Globus pallidus (tissue), 1 donor: ENCODE data around the gene KYNU.
"Not testable (repeated sequence)": the region's sequence is repeated elsewhere in the genome, so short reads cannot be mapped to it uniquely, and the experiment has no call there.

ENCODE experiments used
- DNase-seq: peaks from one replicate; pipeline ENCODE4 v3.0.0-alpha.2; 2015; ENCODE audit warnings: low spot score

Gene KYNU

GRCh38 chr2:142871396-142871795 is 6.1 kb upstream of the KYNU start:
- DNase-seq: no peak

- DNase-seq: no peak
Observed at GRCh38 chr2:142872882-142873724, 4.4 kb upstream of the KYNU start.

GRCh38 chr2:142873831-142874287 is 3.6 kb upstream of the KYNU start:
- DNase-seq: no peak

- DNase-seq: no peak
Observed at GRCh38 chr2:142874293-142874814, 3.1 kb upstream of the KYNU start.

GRCh38 chr2:142875010-142875409 is 2.5 kb upstream of the KYNU start:
- DNase-seq: no peak

GRCh38 chr2:142875652-142876051 is 1.8 kb upstream of the KYNU start:
- no peak for DNase-seq

- no peak for DNase-seq
Observed at GRCh38 chr2:142876423-142876822, 1.0 kb upstream of the KYNU start.

GRCh38 chr2:142878031-142878678 is 691 bp downstream of the KYNU start:
- DNase-seq: no peak

GRCh38 chr2:142879151-142879550 is 1.7 kb downstream of the KYNU start:
- DNase-seq: no peak

- no peak for DNase-seq
Observed at GRCh38 chr2:142880279-142880678, 2.8 kb downstream of the KYNU start.

GRCh38 chr2:142881619-142882018 is 4.2 kb downstream of the KYNU start:
- no peak for DNase-seq

GRCh38 chr2:142882500-142882899 is 5.0 kb downstream of the KYNU start:
- DNase-seq: not testable (repeated sequence)

GRCh38 chr2:142883526-142883925 is 6.1 kb downstream of the KYNU start:
- no peak for DNase-seq

GRCh38 chr2:142885543-142885942 is 8.1 kb downstream of the KYNU start:
- DNase-seq: no peak

- no peak for DNase-seq
Observed at GRCh38 chr2:142892715-142893114, 15.3 kb downstream of the KYNU start.

- no peak for DNase-seq
Observed at GRCh38 chr2:142893241-142893640, 15.8 kb downstream of the KYNU start.

- no peak for DNase-seq
Observed at GRCh38 chr2:142897807-142898206, 20.3 kb downstream of the KYNU start.

- not testable (repeated sequence) for DNase-seq
Observed at GRCh38 chr2:142900327-142900726, 22.9 kb downstream of the KYNU start.

GRCh38 chr2:142901780-142902179 is 24.3 kb downstream of the KYNU start:
- no peak for DNase-seq

GRCh38 chr2:142903726-142904125 is 26.3 kb downstream of the KYNU start:
- not testable (repeated sequence) for DNase-seq

- no peak for DNase-seq
Observed at GRCh38 chr2:142907653-142908052, 30.2 kb downstream of the KYNU start.

GRCh38 chr2:142914507-142915313 is 37.2 kb downstream of the KYNU start:
- DNase-seq: no peak
